Mesendoderm (in vitro differentiated cells): ENCODE measurements around the gene ATAD1.
A peak's percentile ranks its signal among the peaks of the same experiment; 100 is the strongest.
"Not testable (repeated sequence)": the region's sequence is repeated elsewhere in the genome, so short reads cannot be mapped to it uniquely, and the experiment has no call there.

Experiments
- DNase-seq: peaks from one replicate; pipeline ENCODE4 v3.0.0; 2013
- H2AK5ac ChIP-seq: 2 replicates; pipeline ENCODE4 v1.6.1; 2013; ENCODE audit warnings: low read length, inconsistent platforms
- H2BK120ac ChIP-seq: 2 replicates; pipeline ENCODE4 v1.6.1; 2013; ENCODE audit warnings: low read depth, mild to moderate bottlenecking, low read length, moderate library complexity, mixed read lengths
- H2BK15ac ChIP-seq: replicated peaks from 2 replicates; pipeline ENCODE4 v1.6.1; 2013; ENCODE audit warnings: low read depth, mild to moderate bottlenecking, moderate library complexity
- H2BK5ac ChIP-seq: 2 replicates; pipeline ENCODE4 v1.6.1; 2013; ENCODE audit warnings: low read length, inconsistent platforms
- H3K18ac ChIP-seq: 2 replicates; pipeline ENCODE4 v1.6.1; 2013; ENCODE audit warnings: mild to moderate bottlenecking, low read length, mixed read lengths
- H3K23ac ChIP-seq: one replicate; pipeline ENCODE4 v1.6.1; 2013; ENCODE audit warnings: low read length
- H3K27ac ChIP-seq: 2 replicates; pipeline ENCODE4 v1.5.1; 2013; ENCODE audit warnings: low read depth, mild to moderate bottlenecking, inconsistent platforms, low read length, moderate library complexity
- H3K27me3 ChIP-seq: 2 replicates; pipeline ENCODE4 v1.6.1; 2013; ENCODE audit warnings: low read length, control low read depth, mild to moderate bottlenecking, inconsistent platforms; ENCODE audit not compliant: insufficient read depth, poor library complexity
- H3K36me3 ChIP-seq: 2 replicates; pipeline ENCODE4 v1.6.1; 2013; ENCODE audit warnings: low read length, inconsistent platforms; ENCODE audit not compliant: control insufficient read depth, insufficient read depth
- H3K4ac ChIP-seq: one replicate; pipeline ENCODE4 v1.6.1; 2013; ENCODE audit warnings: low read depth, mild to moderate bottlenecking, low read length, moderate library complexity
- H3K4me1 ChIP-seq: 2 replicates; pipeline ENCODE4 v1.6.1; 2013; ENCODE audit warnings: low read depth, low read length, inconsistent platforms; ENCODE audit not compliant: control insufficient read depth
- H3K4me2 ChIP-seq: 2 replicates; pipeline ENCODE4 v1.6.1; 2013; ENCODE audit warnings: low read length
- H3K4me3 ChIP-seq: 2 replicates; pipeline ENCODE4 v1.5.1; 2013; ENCODE audit warnings: mild to moderate bottlenecking, low read length
- H3K56ac ChIP-seq: one replicate; pipeline ENCODE4 v1.6.1; 2013; ENCODE audit warnings: low read length
- H3K79me1 ChIP-seq: 2 replicates; pipeline ENCODE4 v1.6.1; 2013; ENCODE audit warnings: low read length, inconsistent platforms
- H3K79me2 ChIP-seq: 2 replicates; pipeline ENCODE4 v1.6.1; 2013; ENCODE audit warnings: mild to moderate bottlenecking, low read length; ENCODE audit not compliant: control insufficient read depth, insufficient read depth
- H3K9ac ChIP-seq: 2 replicates; pipeline ENCODE4 v1.6.1; 2013; ENCODE audit warnings: low read length, inconsistent platforms
- H4K5ac ChIP-seq: one replicate; pipeline ENCODE4 v1.6.1; 2013; ENCODE audit warnings: low read length
- H4K8ac ChIP-seq: one replicate; pipeline ENCODE4 v1.6.1; 2013; ENCODE audit warnings: low read depth, mild to moderate bottlenecking, control low read depth, low read length, moderate library complexity
- WGBS: extraction: QIAGEN DNeasy Blood & Tissue Kit; methylation state at CpG from one replicate; pipeline ENCODE4 v1.1.7; 2013; ENCODE audit warnings: low lambda C conversion rate, missing lambda C conversion rate; ENCODE audit not compliant: insufficient coverage; ENCODE audit errors: extremely low coverage; 5-methylcytosine and 5-hydroxymethylcytosine counted together

ATAD1 gene

GRCh38 chr10:87803328-87803727 lies 14.7 kb downstream of the ATAD1 start:
- no peak overlapping the region for H3K4me3 ChIP-seq
- no peak overlapping the region for H2AK5ac ChIP-seq
- no peak overlapping the region for H3K56ac ChIP-seq
- H3K36me3 ChIP-seq: no peaks in the 10 kb centered on the region
- no peak overlapping the region for H4K5ac ChIP-seq
- H3K27me3 ChIP-seq: no peaks in the 10 kb centered on the region
- no peaks in the 10 kb centered on the region for H3K4me1 ChIP-seq
- no CpG with 5 or more reads among the region's 4 CpGs for WGBS
- H2BK120ac ChIP-seq: no peak overlapping the region
- H3K27ac ChIP-seq: no peak overlapping the region
- no peak overlapping the region for H2BK15ac ChIP-seq
- H3K79me1 ChIP-seq: peaks cover 4% of the 10 kb centered on the region
- no peak overlapping the region for H4K8ac ChIP-seq
- H3K9ac ChIP-seq: no peak overlapping the region
- no peak overlapping the region for H3K4me2 ChIP-seq
- no peak overlapping the region for H3K4ac ChIP-seq
- H3K23ac ChIP-seq: no peak overlapping the region
- H3K18ac ChIP-seq: no peak overlapping the region
- peak; percentile 29 for DNase-seq
- H3K79me2 ChIP-seq: peaks cover 2% of the 10 kb centered on the region
- H2BK5ac ChIP-seq: no peak overlapping the region

GRCh38 chr10:87801813-87802435 lies 16.1 kb downstream of the ATAD1 start:
- H3K4me3 ChIP-seq, H3K23ac ChIP-seq, H3K79me2 ChIP-seq, H2BK15ac ChIP-seq, H3K36me3 ChIP-seq, H3K4ac ChIP-seq, H3K18ac ChIP-seq, H2BK120ac ChIP-seq, H3K4me2 ChIP-seq, H3K56ac ChIP-seq, H3K27me3 ChIP-seq, H3K9ac ChIP-seq, H2BK5ac ChIP-seq, H3K27ac ChIP-seq, H2AK5ac ChIP-seq, H4K8ac ChIP-seq, H3K79me1 ChIP-seq, H4K5ac ChIP-seq, H3K4me1 ChIP-seq: not testable (repeated sequence)
- WGBS: no CpG with 5 or more reads among the region's 1 CpG
- DNase-seq: peak; percentile 34

- H3K27me3 ChIP-seq: no peaks in the 10 kb centered on the region
Observed at GRCh38 chr10:87799860-87800259, 18.2 kb downstream of the ATAD1 start.

GRCh38 chr10:87798082-87798481 lies 19.9 kb downstream of the ATAD1 start:
- no peak overlapping the region for H3K23ac ChIP-seq
- peaks cover 6% of the 10 kb centered on the region for H3K79me1 ChIP-seq
- no peak overlapping the region for H3K27ac ChIP-seq
- H3K79me2 ChIP-seq: peaks cover 2% of the 10 kb centered on the region
- no peak overlapping the region for H3K18ac ChIP-seq
- H3K4me3 ChIP-seq: no peak overlapping the region
- no peak overlapping the region for H2BK5ac ChIP-seq
- H4K8ac ChIP-seq: no peak overlapping the region
- H2BK15ac ChIP-seq: no peak overlapping the region
- no peak overlapping the region for H3K9ac ChIP-seq
- H3K56ac ChIP-seq: no peak overlapping the region
- H4K5ac ChIP-seq: no peak overlapping the region
- H2BK120ac ChIP-seq: no peak overlapping the region
- H3K4me1 ChIP-seq: no peaks in the 10 kb centered on the region
- H3K27me3 ChIP-seq: no peaks in the 10 kb centered on the region
- DNase-seq: no peak
- no peak overlapping the region for H3K4me2 ChIP-seq
- no peak overlapping the region for H3K4ac ChIP-seq
- no CpG with 5 or more reads among the region's 5 CpGs for WGBS
- H2AK5ac ChIP-seq: no peak overlapping the region
- H3K36me3 ChIP-seq: no peaks in the 10 kb centered on the region

More at GRCh38 chr10:87799860-87800259, 18.2 kb downstream of the ATAD1 start:
- peak; percentile 61 for DNase-seq
- Histone ChIP-seq H2BK120ac (no peak overlapping the region), H3K18ac (no peak overlapping the region), H2AK5ac (no peak overlapping the region), H3K9ac (no peak overlapping the region), H3K4me1 (no peaks in the 10 kb centered on the region), H2BK15ac (no peak overlapping the region), H4K5ac (no peak overlapping the region), H3K4me2 (no peak overlapping the region), H3K79me1 (peaks cover 7% of the 10 kb centered on the region), H3K79me2 (peaks cover 4% of the 10 kb centered on the region), H4K8ac (no peak overlapping the region), H3K36me3 (no peaks in the 10 kb centered on the region), H3K4me3 (no peak overlapping the region), H2BK5ac (no peak overlapping the region), H3K23ac (no peak overlapping the region), H3K27ac (no peak overlapping the region), H3K4ac (no peak overlapping the region), H3K56ac (no peak overlapping the region)
- no CpG with 5 or more reads among the region's 1 CpG for WGBS

DNA sequence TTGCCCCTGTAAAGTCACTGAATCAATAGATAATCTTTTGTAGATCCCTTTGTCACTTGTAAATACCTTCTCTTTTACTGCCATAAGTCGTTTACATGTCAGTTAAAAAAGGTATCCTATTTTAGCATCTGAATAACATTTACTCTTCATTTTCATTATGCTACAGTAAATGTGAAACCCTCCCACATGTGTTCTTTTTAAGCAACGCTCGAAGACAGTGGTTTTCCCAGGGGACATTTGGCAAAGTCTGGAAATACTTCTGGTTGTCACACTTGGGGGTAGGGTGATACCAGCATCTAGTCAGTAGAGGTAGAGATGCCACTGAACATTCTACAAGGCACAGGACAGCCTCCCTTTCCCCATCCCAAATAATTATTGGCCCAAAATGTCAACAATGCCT lies 23.7 kb downstream of the ATAD1 start:
- Histone ChIP-seq H3K36me3 (no peaks in the 10 kb centered on the region), H2BK5ac (no peak overlapping the region)

DNA sequence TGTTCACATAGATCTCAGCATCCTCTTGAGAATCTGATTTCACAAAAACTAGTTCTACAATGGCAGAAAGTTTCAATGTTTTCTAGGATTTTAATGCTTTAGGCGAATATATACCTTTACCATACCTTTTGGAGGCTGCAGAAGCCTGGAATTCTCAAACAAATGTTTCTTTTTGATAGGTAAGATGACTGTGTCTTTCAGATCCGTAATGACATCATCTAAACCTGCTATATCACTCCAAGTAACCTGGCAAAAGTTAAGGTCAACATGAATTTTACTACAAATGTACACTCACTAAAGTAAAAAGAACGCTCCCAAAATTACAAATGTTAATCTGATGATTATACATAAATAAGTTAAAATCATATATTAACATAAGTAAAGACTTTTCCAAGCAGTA lies 27.8 kb downstream of the ATAD1 start:
- Histone ChIP-seq H3K4me1 (no peaks in the 10 kb centered on the region), H3K27ac (no peak overlapping the region), H3K56ac (no peak overlapping the region), H3K36me3 (no peaks in the 10 kb centered on the region), H3K79me1 (peaks cover 2% of the 10 kb centered on the region), H3K18ac (no peak overlapping the region), H2AK5ac (no peak overlapping the region), H3K9ac (no peak overlapping the region), H2BK15ac (no peak overlapping the region), H3K27me3 (no peaks in the 10 kb centered on the region), H2BK5ac (no peak overlapping the region), H4K5ac (no peak overlapping the region), H3K4me2 (no peak overlapping the region), H4K8ac (no peak overlapping the region), H3K4ac (no peak overlapping the region), H3K79me2 (no peaks in the 10 kb centered on the region), H2BK120ac (no peak overlapping the region), H3K4me3 (no peak overlapping the region), H3K23ac (no peak overlapping the region)
- WGBS: no CpG with 5 or more reads among the region's 3 CpGs
- no peak for DNase-seq

More for the DNA sequence above, 23.7 kb downstream of the ATAD1 start:
- H3K23ac ChIP-seq: no peak overlapping the region
- no peak overlapping the region for H3K27ac ChIP-seq
- H3K27me3 ChIP-seq: no peaks in the 10 kb centered on the region
- H3K4me2 ChIP-seq: no peak overlapping the region
- H2AK5ac ChIP-seq: no peak overlapping the region
- H2BK120ac ChIP-seq: no peak overlapping the region
- no peak overlapping the region for H3K56ac ChIP-seq
- no peak overlapping the region for H3K4ac ChIP-seq
- peaks cover 6% of the 10 kb centered on the region for H3K79me1 ChIP-seq
- no peak overlapping the region for H3K4me3 ChIP-seq
- no peaks in the 10 kb centered on the region for H3K4me1 ChIP-seq
- WGBS: no CpG with 5 or more reads among the region's 3 CpGs
- no peak overlapping the region for H4K8ac ChIP-seq
- DNase-seq: no peak
- peak overlapping the region; percentile 18 for H3K18ac ChIP-seq
- no peak overlapping the region for H2BK15ac ChIP-seq
- no peak overlapping the region for H3K9ac ChIP-seq
- no peak overlapping the region for H4K5ac ChIP-seq
- H3K79me2 ChIP-seq: peaks cover 2% of the 10 kb centered on the region
